ENCODE results near the gene PLEKHM3.

GRCh38 chr2:207881902-207882301 lies 143.4 kb downstream of the PLEKHM3 start:
- TF ChIP-seq CTCF (IDR thresholded peaks at IDR 0.05; ENCODE audit: low read depth, low read length, missing input control), result no peak
- TF ChIP-seq TAF1 (conservative IDR thresholded peaks at IDR 0.05), result no peak
- TF ChIP-seq EGR1 (IDR thresholded peaks at IDR 0.05; ENCODE audit: low read depth in 2 of 2), result no peak
- no peak for TF ChIP-seq RAD21 (IDR thresholded peaks at IDR 0.05)
- no peak for TF ChIP-seq JUND (IDR thresholded peaks at IDR 0.05)
- no peak for TF ChIP-seq FOXA1 (IDR thresholded peaks at IDR 0.05)
- TF ChIP-seq GABPA (IDR thresholded peaks at IDR 0.05 in 1 of 2, conservative IDR thresholded peaks at IDR 0.05 in 1 of 2), result no peak
- TF ChIP-seq MAX (IDR thresholded peaks at IDR 0.05), result no peak
- no peak for TF ChIP-seq SP1 (IDR thresholded peaks at IDR 0.05)
- TF ChIP-seq ATF3 (IDR thresholded peaks at IDR 0.05), result no peak
- no peak for TF ChIP-seq REST (IDR thresholded peaks at IDR 0.05)
- TF ChIP-seq NR2F2 (IDR thresholded peaks at IDR 0.05), result no peak

All from liver (tissue), 3 donors.